H1 (cell line): Measurements from ENCODE around the gene CNTN5. TPM values are rescaled to one million over a fixed set of nuclear protein-coding genes. Genes with fewer than 3 reads are reported as not detected.

ENCODE experiments used
- CTCF ChIA-PET: fragments of 300-600 bp; sonication (Branson Sonifier 250); formaldehyde crosslinking; loops from one replicate; lab custom pipeline; 2021; ENCODE audit not compliant: partially characterized antibody; lab: Charles Lee
- POLR2A ChIA-PET: fragments of 300-600 bp; sonication (Branson Sonifier 250); formaldehyde crosslinking; loops from one replicate; lab custom pipeline; 2021; ENCODE audit warnings: inconsistent platforms; ENCODE audit not compliant: partially characterized antibody; lab: Charles Lee
- DNase-seq, 2 experiments: peaks; one replicate each; pipeline versions ENCODE4 v3.0.0 to v3.0.0-alpha.2; 2010 to 2022; ENCODE audit warnings: low spot score in 2 of 2, low read depth in 1 of 2, mixed read lengths in 1 of 2
- FAIRE-seq: peaks from 2 replicates; lab custom pipeline; 2011; peaks lifted over from hg19 to GRCh38; lab: Jason Lieb, UNC
- H2AFZ ChIP-seq: 2 replicates; pipeline ENCODE4 v1.8.1; 2012; ENCODE audit warnings: low read length, inconsistent platforms
- H2AK5ac ChIP-seq: 2 replicates; pipeline ENCODE4 v1.6.1; 2013; ENCODE audit warnings: low read depth, low read length
- H2BK120ac ChIP-seq: replicated peaks from 2 replicates; pipeline ENCODE3; 2013; ENCODE audit warnings: low read depth, low read length, inconsistent platforms
- H2BK12ac ChIP-seq: 2 replicates; pipeline ENCODE4 v1.6.1; 2013; ENCODE audit warnings: low read depth, low read length
- H2BK15ac ChIP-seq: 2 replicates; pipeline ENCODE4 v1.6.1; 2013; ENCODE audit warnings: low read length
- H2BK20ac ChIP-seq: 2 replicates; pipeline ENCODE4 v1.6.1; 2013; ENCODE audit warnings: low read length
- H2BK5ac ChIP-seq: 2 replicates; pipeline ENCODE4 v1.6.1; 2013; ENCODE audit warnings: low read depth, low read length
- H3K14ac ChIP-seq: 2 replicates; pipeline ENCODE4 v1.6.1; 2013; ENCODE audit warnings: inconsistent platforms; ENCODE audit not compliant: insufficient read length
- H3K18ac ChIP-seq: 2 replicates; pipeline ENCODE4 v1.6.1; 2013; ENCODE audit warnings: low read length; ENCODE audit errors: extremely low read depth
- H3K23ac ChIP-seq: 2 replicates; pipeline ENCODE4 v1.6.1; 2013; ENCODE audit warnings: inconsistent platforms; ENCODE audit not compliant: insufficient read length
- H3K23me2 ChIP-seq: 2 replicates; pipeline ENCODE4 v1.6.1; 2013; ENCODE audit warnings: low read depth, low read length
- H3K27ac ChIP-seq: 2 replicates; pipeline ENCODE4 v1.6.1; 2011; ENCODE audit warnings: low read depth, low read length, inconsistent platforms
- H3K27me3 ChIP-seq, 4 experiments: replicated peaks in 1 of 4; 1 replicate in 1 of 4; 2 replicates in 3 of 4; pipeline versions ENCODE4 v1.6.1 to v1.8.1; 2011 to 2013; ENCODE audit warnings: low read length in 3 of 4, mild to moderate bottlenecking in 3 of 4, inconsistent platforms in 2 of 4, mixed read lengths in 2 of 4, moderate library complexity in 1 of 4; ENCODE audit not compliant: control insufficient read depth in 3 of 4, insufficient read depth in 3 of 4; ENCODE audit errors: extremely low read depth in 1 of 4
- H3K36me3 ChIP-seq, 4 experiments: 2 replicates each; pipeline versions ENCODE4 v1.6.1 to v1.8.1; 2011 to 2013; ENCODE audit warnings: mild to moderate bottlenecking in 4 of 4, low read length in 3 of 4, moderate library complexity in 2 of 4, control low read depth in 1 of 4, inconsistent platforms in 1 of 4; ENCODE audit not compliant: insufficient read depth in 4 of 4, control insufficient read depth in 2 of 4
- H3K4ac ChIP-seq: replicated peaks from 2 replicates; pipeline ENCODE3; 2013; ENCODE audit warnings: low read length, low read depth, mixed read lengths, inconsistent platforms; ENCODE audit not compliant: insufficient read length
- H3K4me1 ChIP-seq, 4 experiments: replicated peaks in 1 of 4; 1 replicate in 1 of 4; 2 replicates in 3 of 4; pipeline versions ENCODE4 v1.6.1 to v1.8.1; 2011 to 2013; ENCODE audit warnings: low read length in 3 of 4, inconsistent platforms in 2 of 4, mixed read lengths in 1 of 4; ENCODE audit not compliant: insufficient read depth in 4 of 4, control insufficient read depth in 3 of 4
- H3K4me2 ChIP-seq, 2 experiments: 2 replicates each; pipeline versions ENCODE4 v1.6.1 to v1.8.1; 2011 to 2013; ENCODE audit warnings: low read depth in 2 of 2, low read length in 2 of 2, control low read depth in 1 of 2, inconsistent platforms in 1 of 2, mild to moderate bottlenecking in 1 of 2; ENCODE audit not compliant: insufficient read depth in 1 of 2
- H3K4me3 ChIP-seq, 4 experiments: fragments of 200-600, 300-600 bp in 1 of 4; sonication (generic), shearing (Covaris generic), sonication (Bioruptor Twin) in 1 of 4; 2 replicates each; pipeline versions ENCODE4 v1.5.1 to v1.8.1; 2011 to 2016; ENCODE audit warnings: low read length in 4 of 4, low read depth in 3 of 4, control low read depth in 2 of 4, inconsistent platforms in 2 of 4, mild to moderate bottlenecking in 2 of 4, mixed read lengths in 1 of 4, moderate library complexity in 1 of 4; ENCODE audit not compliant: insufficient read depth in 2 of 4; ENCODE audit errors: extremely low read depth in 1 of 4
- H3K56ac ChIP-seq: replicated peaks from 2 replicates; pipeline ENCODE3; 2013; ENCODE audit warnings: low read depth, mild to moderate bottlenecking, mixed read lengths, low read length, inconsistent platforms; ENCODE audit not compliant: insufficient read length
- H3K79me1 ChIP-seq: 2 replicates; pipeline ENCODE4 v1.6.1; 2013; ENCODE audit warnings: low read depth, low read length, control low read depth
- H3K79me2 ChIP-seq, 2 experiments: 2 replicates each; pipeline versions ENCODE4 v1.6.1 to v1.8.1; 2012 to 2013; ENCODE audit warnings: low read length in 2 of 2, mild to moderate bottlenecking in 2 of 2, inconsistent platforms in 1 of 2; ENCODE audit not compliant: insufficient read depth in 2 of 2, control insufficient read depth in 1 of 2
- H3K9ac ChIP-seq, 4 experiments: replicated peaks in 1 of 4; 1 replicate in 1 of 4; 2 replicates in 3 of 4; pipeline versions ENCODE4 v1.6.1 to v1.8.1; 2011 to 2013; ENCODE audit warnings: low read depth in 3 of 4, low read length in 3 of 4, control low read depth in 2 of 4, mild to moderate bottlenecking in 2 of 4, moderate library complexity in 2 of 4, inconsistent platforms in 1 of 4; ENCODE audit errors: extremely low read depth in 1 of 4
- H3K9me3 ChIP-seq, 2 experiments: 2 replicates each; pipeline versions ENCODE4 v1.6.1 to v1.8.1; 2012 to 2013; ENCODE audit warnings: mild to moderate bottlenecking in 2 of 2, moderate library complexity in 2 of 2, control low read depth in 1 of 2, inconsistent platforms in 1 of 2, low read depth in 1 of 2, low read length in 1 of 2, mixed read lengths in 1 of 2; ENCODE audit not compliant: insufficient read depth in 2 of 2
- H4K20me1 ChIP-seq, 2 experiments: replicated peaks in 1 of 2; 2 replicates each; pipeline versions ENCODE3 to v1.8.1; 2011 to 2013; ENCODE audit warnings: inconsistent platforms in 2 of 2, low read length in 2 of 2, mild to moderate bottlenecking in 1 of 2; ENCODE audit not compliant: insufficient read depth in 2 of 2, control insufficient read depth in 1 of 2
- H4K5ac ChIP-seq: 2 replicates; pipeline ENCODE4 v1.6.1; 2013; ENCODE audit warnings: low read length, low read depth, mixed read lengths, inconsistent platforms; ENCODE audit not compliant: insufficient read length
- H4K8ac ChIP-seq: 2 replicates; pipeline ENCODE4 v1.8.0; 2013; ENCODE audit warnings: mild to moderate bottlenecking, moderate library complexity, low read length, inconsistent platforms; ENCODE audit not compliant: insufficient read depth; ENCODE audit errors: extremely low read depth
- H4K91ac ChIP-seq: replicated peaks from 2 replicates; pipeline ENCODE3; 2013; ENCODE audit warnings: low read length, mixed read lengths, inconsistent platforms; ENCODE audit not compliant: insufficient read length
- CHD2 ChIP-seq: IDR thresholded peaks from 2 replicates; pipeline ENCODE4 v1.6.1; 2012; ENCODE audit warnings: low read length, improper control_type of control experiment
- E2F6 ChIP-seq: IDR thresholded peaks from 2 replicates; pipeline ENCODE4 v1.6.1; 2012; ENCODE audit warnings: inconsistent platforms
- FOSL1 ChIP-seq: IDR thresholded peaks from 2 replicates; pipeline ENCODE4 v1.6.1; 2011; ENCODE audit warnings: mild to moderate bottlenecking, low read depth, low read length, moderate library complexity; ENCODE audit not compliant: insufficient read depth
- POLR2AphosphoS5 ChIP-seq: IDR thresholded peaks from 2 replicates; pipeline ENCODE4 v1.6.1; 2011; ENCODE audit warnings: low read depth, low read length
- RNF2 ChIP-seq: fragments of 200-900, 300-1000 bp; sonication (generic); IDR thresholded peaks from 2 replicates; pipeline ENCODE4 v1.7.1; 2016; ENCODE audit warnings: borderline replicate concordance, low read depth, mild to moderate bottlenecking, antibody characterized with exemption, low read length; ENCODE audit not compliant: poor library complexity, severe bottlenecking; ENCODE audit errors: missing control alignments
- SP1 ChIP-seq: IDR thresholded peaks from 2 replicates; pipeline ENCODE4 v1.6.1; 2011; ENCODE audit warnings: low read depth, low read length
- YY1 ChIP-seq: IDR thresholded peaks from 2 replicates; pipeline ENCODE4 v1.6.1; 2011; ENCODE audit warnings: low read depth, mild to moderate bottlenecking, low read length
- polyA plus RNA-seq, 7 experiments: library from polyadenylated mRNA; depleted of rRNA in 3 of 7; stranded (reverse) in 5 of 7; unstranded in 2 of 7; fragments of >200 nt in 5 of 7; fragments of 200-250 nt in 2 of 7; gene quantifications; 1 replicate in 5 of 7; 2 replicates in 1 of 7; 4 replicates in 1 of 7; pipeline versions ENCODE4 v1.2.1 to v1.2.3, GENCODE V29; 2011 to 2013; ENCODE audit warnings: missing spikeins in 2 of 7, mixed read lengths in 2 of 7
- total RNA-seq: library from RNA; stranded (reverse); fragmentation: NEBNext Ultra II Directional; extraction: Animal tissue kit (Norgen Biotek cat#: 25700); gene quantifications from 2 replicates; pipeline ENCODE4 v1.2.1, GENCODE V29; 2021

Gene CNTN5
- total and polyA plus RNA-seq, 2 of the 8 experiments (the other 6 are each of a cell fraction or from before 2014, with no cell fraction given), result not detected

- CTCF ChIA-PET, result interaction anchor here (0.8 to 2.3 kb wide), 2 partner anchors 16 to 171 kb away, joined by 4 to 9 read pairs; no protein-coding TSS in a partner anchor
- Histone ChIP-seq H4K5ac (no peak overlapping the region), H4K8ac (no peak overlapping the region), H3K23ac (no peak overlapping the region), H3K4me3 (no peak overlapping the region), H4K20me1 (no peaks in the 10 kb centered on the region), H2BK20ac (no peak overlapping the region), H2BK12ac (no peak overlapping the region), H3K14ac (no peak overlapping the region), H3K4ac (no peak overlapping the region), H2BK5ac (no peak overlapping the region), H3K27me3 (no peaks in the 10 kb centered on the region), H4K91ac (no peak overlapping the region), H3K9ac (no peak overlapping the region), H2BK120ac (no peak overlapping the region), H3K27ac (no peak overlapping the region), H3K23me2 (no peaks in the 10 kb centered on the region; the same call in 1 of the 2 replicates)
- FAIRE-seq (no peak), DNase-seq (no peak)
- POLR2A ChIA-PET, result no interaction called here
- no peak for TF ChIP-seq CHD2
- no peak for TF ChIP-seq POLR2AphosphoS5
- no peak for TF ChIP-seq E2F6
- no peak for TF ChIP-seq SP1
- TF ChIP-seq RNF2, result no peak
- TF ChIP-seq YY1, result no peak
- TF ChIP-seq FOSL1, result no peak
- TF ChIP-seq, all 59 proteins: peak for 0
- no peak overlapping the region for H2BK15ac ChIP-seq
- no peaks in the 10 kb centered on the region for H3K9me3 ChIP-seq
- no peak overlapping the region for H2AFZ ChIP-seq
- H3K79me1 ChIP-seq, result no peaks in the 10 kb centered on the region
- H3K4me2 ChIP-seq, result no peak overlapping the region
- H3K36me3 ChIP-seq, result no peaks in the 10 kb centered on the region
- no peak overlapping the region for H3K18ac ChIP-seq
- H3K79me2 ChIP-seq, result no peaks in the 10 kb centered on the region
- no peak overlapping the region for H2AK5ac ChIP-seq
- H3K4me1 ChIP-seq, result no peaks in the 10 kb centered on the region
- H3K56ac ChIP-seq, result no peak overlapping the region
Observed at GRCh38 chr11:100354736-100355135, 1334.0 kb downstream of the CNTN5 start.
